ENCODE results near the gene ANGPTL4.

DNA sequence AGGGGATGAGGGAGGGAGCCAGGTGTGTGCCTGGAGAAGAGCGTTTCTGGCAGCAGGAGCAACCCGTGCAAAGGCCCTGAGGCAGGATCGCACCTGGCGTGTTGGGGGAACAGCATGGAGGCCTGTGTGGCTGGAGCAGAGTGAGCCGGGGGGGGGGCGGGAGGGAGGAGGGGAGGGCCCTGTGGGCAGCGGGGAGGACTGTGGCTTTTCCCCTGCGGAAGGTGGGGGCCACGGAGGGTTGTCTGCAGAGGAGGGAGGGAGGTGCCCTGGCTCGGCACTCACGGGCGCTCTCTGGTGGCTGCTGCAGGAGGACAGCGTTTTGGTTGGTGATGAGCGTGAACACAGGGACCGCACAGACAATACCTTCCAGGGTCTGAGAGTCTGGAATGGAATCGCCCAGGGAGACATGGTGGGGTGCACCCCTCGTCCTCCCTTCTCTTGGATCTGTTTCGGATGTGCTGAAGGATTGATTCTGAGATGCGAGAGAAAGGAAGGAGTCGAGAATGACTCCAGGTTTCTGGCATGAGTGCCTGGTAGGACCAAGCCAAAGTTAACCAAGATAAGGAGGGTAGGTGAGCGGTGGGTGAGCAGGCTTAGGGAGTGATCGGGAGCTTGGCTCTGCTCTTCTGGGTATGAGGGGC is 32.7 kb downstream of the ANGPTL4 start:
- no peak for TF ChIP-seq YY1 (IDR thresholded peaks at IDR 0.05; ENCODE audit: insufficient read depth, insufficient read length)
- no peak for TF ChIP-seq SUZ12 (IDR thresholded peaks at IDR 0.05; ENCODE audit: extremely low read depth, insufficient read depth, insufficient read length)
